ENCODE data around the gene PCDHGA6. TPM values are rescaled to one million over a fixed set of nuclear protein-coding genes. Genes with fewer than 3 reads are reported as not detected.
A peak's percentile ranks its signal among the peaks of the same experiment; 100 is the strongest.
"Not testable (repeated sequence)": the region's sequence is repeated elsewhere in the genome, so short reads cannot be mapped to it uniquely, and the experiment has no call there.

The PCDHGA6 gene
- total RNA-seq, 1 donor from 2014 or later = 1.4 TPM

DNA sequence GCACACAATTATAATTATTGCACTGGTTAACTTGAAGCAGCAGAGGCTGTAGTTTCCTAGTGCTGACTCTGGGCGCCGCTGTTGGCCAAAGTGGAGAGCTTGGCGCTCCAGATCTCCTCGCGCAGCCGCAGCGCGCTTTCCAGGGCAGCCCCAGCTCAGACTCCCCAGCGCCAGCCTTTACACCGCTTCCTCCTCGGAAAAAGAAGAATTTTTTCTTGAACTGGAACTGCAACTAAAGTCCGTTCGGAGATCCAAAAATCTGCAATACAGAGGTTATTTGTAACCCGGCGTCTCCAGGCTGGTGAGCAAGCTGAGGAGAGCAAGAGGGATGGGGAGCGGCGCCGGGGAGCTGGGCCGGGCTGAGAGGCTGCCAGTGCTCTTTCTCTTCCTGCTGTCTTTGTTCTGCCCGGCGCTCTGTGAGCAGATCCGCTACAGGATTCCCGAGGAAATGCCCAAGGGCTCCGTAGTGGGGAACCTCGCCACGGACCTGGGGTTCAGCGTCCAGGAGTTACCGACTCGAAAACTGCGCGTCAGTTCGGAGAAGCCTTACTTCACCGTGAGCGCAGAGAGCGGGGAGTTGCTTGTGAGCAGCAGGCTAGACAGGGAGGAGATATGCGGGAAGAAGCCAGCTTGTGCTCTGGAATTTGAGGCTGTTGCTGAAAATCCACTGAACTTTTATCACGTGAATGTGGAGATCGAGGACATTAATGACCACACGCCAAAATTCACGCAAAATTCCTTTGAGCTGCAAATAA is 14.0 kb downstream of the PCDHGA6 start, which contains the start of gene PCDHGB4:
Gene PCDHGB4, plus strand, starts transcription at position 142 of the 755 bp plus-strand sequence. Its CDS starts 187 bp downstream, at position 329.
- Histone ChIP-seq H3K4me2 (peak within 1 kb of the TSS; percentile 46), H3K9me3 (ENCODE audit: low read depth) (peaks cover 32% of the 10 kb centered on the region), H3K36me3 (peaks cover 11% of the 10 kb centered on the region), H3K4me3 (peak within 1 kb of the TSS; percentile 41)
- H3K4me1 Mint-ChIP-seq; H3K27ac ChIP-seq; H3F3A ChIP-seq (ENCODE audit: low read depth); H3K27ac Mint-ChIP-seq; H3K27me3 ChIP-seq; H3K9ac ChIP-seq; H2AFZ ChIP-seq (replicated peaks); H3K4me3 Mint-ChIP-seq; H3K36me3 Mint-ChIP-seq; H4K20me1 ChIP-seq (ENCODE audit: low read depth); H3K4me1 ChIP-seq; H3K79me2 ChIP-seq (ENCODE audit: low read depth); H3K27me3 Mint-ChIP-seq (ENCODE audit: insufficient read depth, low read depth): not testable (repeated sequence)
- H3K9me3 Mint-ChIP-seq = peaks cover 56% of the 10 kb centered on the region
- TF ChIP-seq, protein P1, sequence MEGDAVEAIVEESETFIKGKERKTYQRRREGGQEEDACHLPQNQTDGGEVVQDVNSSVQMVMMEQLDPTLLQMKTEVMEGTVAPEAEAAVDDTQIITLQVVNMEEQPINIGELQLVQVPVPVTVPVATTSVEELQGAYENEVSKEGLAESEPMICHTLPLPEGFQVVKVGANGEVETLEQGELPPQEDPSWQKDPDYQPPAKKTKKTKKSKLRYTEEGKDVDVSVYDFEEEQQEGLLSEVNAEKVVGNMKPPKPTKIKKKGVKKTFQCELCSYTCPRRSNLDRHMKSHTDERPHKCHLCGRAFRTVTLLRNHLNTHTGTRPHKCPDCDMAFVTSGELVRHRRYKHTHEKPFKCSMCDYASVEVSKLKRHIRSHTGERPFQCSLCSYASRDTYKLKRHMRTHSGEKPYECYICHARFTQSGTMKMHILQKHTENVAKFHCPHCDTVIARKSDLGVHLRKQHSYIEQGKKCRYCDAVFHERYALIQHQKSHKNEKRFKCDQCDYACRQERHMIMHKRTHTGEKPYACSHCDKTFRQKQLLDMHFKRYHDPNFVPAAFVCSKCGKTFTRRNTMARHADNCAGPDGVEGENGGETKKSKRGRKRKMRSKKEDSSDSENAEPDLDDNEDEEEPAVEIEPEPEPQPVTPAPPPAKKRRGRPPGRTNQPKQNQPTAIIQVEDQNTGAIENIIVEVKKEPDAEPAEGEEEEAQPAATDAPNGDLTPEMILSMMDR (IDR thresholded peaks at IDR 0.05) = peak; percentile 66
- peak; percentile 68 for DNase-seq (ENCODE audit: low spot score)

DNA sequence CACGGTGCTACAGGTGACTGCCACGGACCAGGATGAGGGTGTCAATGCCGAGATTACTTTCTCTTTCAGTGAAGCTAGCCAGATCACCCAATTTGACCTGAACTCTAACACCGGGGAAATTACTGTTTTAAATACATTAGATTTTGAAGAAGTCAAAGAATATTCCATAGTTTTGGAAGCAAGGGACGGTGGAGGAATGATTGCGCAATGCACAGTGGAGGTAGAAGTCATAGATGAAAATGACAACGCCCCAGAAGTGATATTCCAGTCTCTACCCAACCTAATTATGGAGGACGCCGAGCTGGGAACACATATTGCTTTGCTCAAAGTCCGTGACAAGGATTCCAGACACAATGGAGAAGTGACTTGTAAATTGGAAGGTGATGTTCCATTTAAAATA is 15.0 kb downstream of the PCDHGA6 start:
- Histone ChIP-seq H4K20me1 (ENCODE audit: low read depth) (no peaks in the 10 kb centered on the region), H3K4me3 (peak overlapping the region; percentile 13), H3K9me3 (ENCODE audit: low read depth) (peaks cover 40% of the 10 kb centered on the region), H3K4me1 (no peaks in the 10 kb centered on the region), H3K36me3 (peaks cover 17% of the 10 kb centered on the region), H2AFZ (replicated peaks) (no peak overlapping the region), H3K79me2 (ENCODE audit: low read depth) (no peaks in the 10 kb centered on the region), H3K27me3 (no peaks in the 10 kb centered on the region), H3F3A (ENCODE audit: low read depth) (peaks cover 7% of the 10 kb centered on the region), H3K4me2 (no peak overlapping the region), H3K27ac (no peak overlapping the region), H3K9ac (no peak overlapping the region)
- Mint-ChIP-seq H3K27ac (no peak overlapping the region), H3K9me3 (peaks cover 58% of the 10 kb centered on the region), H3K36me3 (peaks cover 9% of the 10 kb centered on the region), H3K4me3 (no peak overlapping the region), H3K27me3 (ENCODE audit: insufficient read depth, low read depth) (peaks cover 5% of the 10 kb centered on the region), H3K4me1 (no peaks in the 10 kb centered on the region)
- DNase-seq (ENCODE audit: low spot score) = no peak
- TF ChIP-seq EZH2phosphoT487 (IDR thresholded peaks at IDR 0.05) (no peak), EZH2 (IDR thresholded peaks at IDR 0.05) (no peak)

DNA sequence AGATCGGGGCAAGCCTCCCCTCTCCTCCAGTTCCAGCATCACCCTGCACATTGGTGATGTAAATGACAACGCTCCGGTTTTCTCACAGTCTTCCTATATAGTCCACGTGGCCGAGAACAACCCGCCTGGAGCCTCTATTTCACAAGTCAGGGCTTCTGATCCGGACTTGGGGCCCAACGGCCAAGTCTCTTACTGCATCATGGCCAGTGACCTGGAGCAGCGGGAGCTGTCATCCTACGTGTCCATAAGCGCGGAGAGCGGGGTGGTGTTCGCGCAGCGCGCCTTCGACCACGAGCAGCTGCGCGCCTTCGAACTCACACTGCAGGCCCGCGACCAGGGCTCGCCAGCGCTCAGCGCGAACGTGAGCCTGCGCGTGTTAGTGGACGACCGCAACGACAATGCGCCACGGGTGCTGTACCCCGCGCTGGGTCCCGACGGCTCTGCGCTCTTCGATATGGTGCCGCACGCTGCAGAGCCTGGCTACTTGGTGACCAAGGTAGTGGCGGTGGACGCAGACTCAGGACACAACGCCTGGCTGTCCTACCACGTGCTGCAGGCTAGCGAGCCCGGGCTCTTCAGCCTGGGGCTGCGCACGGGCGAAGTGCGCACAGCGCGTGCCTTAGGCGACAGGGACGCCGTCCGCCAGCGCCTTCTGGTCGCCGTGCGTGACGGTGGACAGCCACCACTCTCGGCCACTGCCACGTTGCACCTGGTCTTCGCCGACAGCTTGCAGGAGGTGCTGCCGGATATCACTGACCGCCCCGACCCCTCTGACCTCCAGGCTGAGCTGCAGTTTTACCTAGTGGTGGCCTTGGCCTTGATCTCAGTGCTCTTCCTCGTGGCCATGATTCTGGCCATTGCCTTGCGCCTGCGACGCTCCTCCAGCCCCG is 15.7 kb downstream of the PCDHGA6 start:
- H2AFZ ChIP-seq (replicated peaks) = no peak overlapping the region

More for the DNA sequence above, 15.7 kb downstream of the PCDHGA6 start:
- no peak overlapping the region for H3K9ac ChIP-seq
- DNase-seq (ENCODE audit: low spot score) = no peak
- no peaks in the 10 kb centered on the region for H3K4me1 ChIP-seq
- Mint-ChIP-seq H3K36me3 (peaks cover 9% of the 10 kb centered on the region), H3K4me3 (no peak overlapping the region), H3K9me3 (peaks cover 58% of the 10 kb centered on the region), H3K27me3 (ENCODE audit: insufficient read depth, low read depth) (peaks cover 5% of the 10 kb centered on the region), H3K4me1 (no peaks in the 10 kb centered on the region), H3K27ac (no peak overlapping the region)
- no peak overlapping the region for H3K4me2 ChIP-seq
- no peak overlapping the region for H3K27ac ChIP-seq
- H3K79me2 ChIP-seq (ENCODE audit: low read depth) = no peaks in the 10 kb centered on the region
- no peaks in the 10 kb centered on the region for H3K27me3 ChIP-seq
- TF ChIP-seq, protein P1 (IDR thresholded peaks at IDR 0.05) = no peak
- TF ChIP-seq EZH2phosphoT487 (IDR thresholded peaks at IDR 0.05) = no peak
- TF ChIP-seq EZH2 (IDR thresholded peaks at IDR 0.05) = no peak
- H3K4me3 ChIP-seq = no peak overlapping the region
- H3K9me3 ChIP-seq (ENCODE audit: low read depth) = peaks cover 45% of the 10 kb centered on the region
- H3F3A ChIP-seq (ENCODE audit: low read depth) = peaks cover 7% of the 10 kb centered on the region
- no peaks in the 10 kb centered on the region for H4K20me1 ChIP-seq (ENCODE audit: low read depth)
- H3K36me3 ChIP-seq = peaks cover 19% of the 10 kb centered on the region

Measured in neural progenitor cell (in vitro differentiated cells).